ENCODE measurements around the gene TM7SF2. TPM values are rescaled to one million over a fixed set of nuclear protein-coding genes. Genes with fewer than 3 reads are reported as not detected.

Gene TM7SF2
- total and polyA plus RNA-seq, 2 of the 13 experiments (the other 11 are each of a cell fraction or from before 2014, with no cell fraction given), result 56.0 to 66.9 TPM

GRCh38 chr11:65121865-65122696 is 10.4 kb downstream of the TM7SF2 start, which contains the start of the genes FAU and MRPL49 (continued):
- TF ChIP-seq TRAFD1 (CRISPR knock-in tag; IDR thresholded peaks at IDR 0.05; ENCODE audit: borderline replicate concordance) (no peak), ZNF569 (CRISPR knock-in tag; IDR thresholded peaks at IDR 0.05; ENCODE audit: borderline replicate concordance) (no peak), ETS1 (CRISPR knock-in tag; IDR thresholded peaks at IDR 0.05) (0 out of 2 replicates have a peak, but pooled peaks have one; percentile 68), ZNF841 (CRISPR knock-in tag; IDR thresholded peaks at IDR 0.05; ENCODE audit: borderline replicate concordance) (no peak), RFXAP (CRISPR knock-in tag; IDR thresholded peaks at IDR 0.05; ENCODE audit: borderline replicate concordance) (peak; percentile 25; the same call in 1 of the 2 replicates), ADNP (CRISPR knock-in tag; IDR thresholded peaks at IDR 0.05) (no peak), KLF11 (CRISPR knock-in tag; IDR thresholded peaks at IDR 0.05) (0 out of 2 replicates have a peak, but pooled peaks have one; percentile 41), ZNF30 (CRISPR knock-in tag; IDR thresholded peaks at IDR 0.05) (no peak), ZNF354B (CRISPR knock-in tag; IDR thresholded peaks at IDR 0.05) (no peak), RERE (CRISPR knock-in tag; IDR thresholded peaks at IDR 0.05; ENCODE audit: low read depth) (peak; percentile 47; the same call in 1 of the 2 replicates), ZNF747 (CRISPR knock-in tag; IDR thresholded peaks at IDR 0.05; ENCODE audit: borderline replicate concordance) (peak; percentile 81), ZNF253 (CRISPR knock-in tag; IDR thresholded peaks at IDR 0.05; ENCODE audit: borderline replicate concordance) (no peak), REL (CRISPR knock-in tag; conservative IDR thresholded peaks at IDR 0.05) (no peak; the same call in 1 of the 2 replicates), POLR2A (IDR thresholded peaks at IDR 0.05; ENCODE audit: insufficient read depth in 1 of 2, low read depth in 2 of 2, low read length in 2 of 2) (peak in 1 of 2 experiments; percentile 92; a peak in 2 of 4 replicates), SKIL (CRISPR knock-in tag; IDR thresholded peaks at IDR 0.05; ENCODE audit: borderline replicate concordance) (peak; percentile 47; the same call in 1 of the 2 replicates), SNAPC2 (CRISPR knock-in tag; IDR thresholded peaks at IDR 0.05) (no peak), MTA1 (CRISPR knock-in tag; IDR thresholded peaks at IDR 0.05; ENCODE audit: borderline replicate concordance) (no peak), ZFX (CRISPR knock-in tag; IDR thresholded peaks at IDR 0.05; ENCODE audit: low read depth) (peak; percentile 95)

All from HepG2 (cell line).